ENCODE results near the gene RIMBP2. TPM values are rescaled to one million over a fixed set of nuclear protein-coding genes. Genes with fewer than 3 reads are reported as not detected.

The RIMBP2 gene
- polyA plus RNA-seq, 1 donor (not counting 4 experiments of a cell fraction or from before 2014, with no cell fraction given), result 0.16 TPM

DNA sequence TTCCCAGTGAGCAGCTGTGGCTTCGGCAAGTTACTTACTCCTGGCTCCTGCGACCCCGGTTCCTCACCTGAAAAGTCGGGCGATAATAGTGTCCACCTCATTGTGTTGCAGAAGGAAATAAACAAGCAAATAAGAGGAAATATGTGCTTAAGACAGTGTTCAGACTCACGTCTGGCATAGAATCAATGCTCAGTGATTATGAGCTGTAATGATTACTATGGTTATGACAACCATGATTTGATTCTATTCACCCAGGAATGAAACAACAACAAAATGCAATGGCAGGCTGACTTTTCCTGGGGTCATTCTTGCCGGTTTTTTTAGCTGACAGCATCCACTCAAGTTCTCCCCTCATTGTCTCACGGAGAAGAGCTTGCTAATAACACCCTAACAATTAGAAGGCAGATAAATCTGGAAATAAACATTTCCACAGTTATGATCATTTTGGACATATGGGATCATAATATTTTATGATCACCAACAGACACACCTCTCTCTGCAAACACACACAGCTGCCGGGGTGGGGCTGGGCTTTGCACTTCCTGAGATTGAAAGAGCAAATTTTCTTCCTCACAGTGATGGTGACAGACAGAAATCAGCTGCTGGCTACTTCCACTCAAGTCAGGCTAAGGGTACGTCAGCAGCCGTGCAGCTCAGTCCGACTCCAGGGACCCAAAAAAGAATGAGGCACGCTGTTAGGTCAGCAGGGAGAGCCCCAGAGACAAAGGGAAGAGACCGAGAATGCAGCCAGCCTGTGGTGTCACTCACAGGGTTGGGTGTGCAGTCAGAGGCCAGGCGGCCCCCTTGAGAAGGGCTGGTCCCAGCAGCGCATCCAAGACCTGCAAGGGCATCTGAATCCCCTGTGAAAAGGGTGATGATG is 158.0 kb downstream of the RIMBP2 start:
- no peaks in the 10 kb centered on the region for H3K4me1 ChIP-seq (ENCODE audit: control insufficient read depth, extremely low read depth, insufficient read depth, low read length)
- no peaks in the 10 kb centered on the region for H3K79me2 ChIP-seq (ENCODE audit: control insufficient read depth, insufficient read depth, low read length)
- no peak for FAIRE-seq
- H4K20me1 ChIP-seq (ENCODE audit: control insufficient read depth, extremely low read depth, insufficient read depth, low read length), result no peaks in the 10 kb centered on the region
- H3K27me3 ChIP-seq (ENCODE audit: control insufficient read depth, extremely low read depth, insufficient read depth, low read length), result no peaks in the 10 kb centered on the region
- H3K4me2 ChIP-seq (ENCODE audit: control insufficient read depth, extremely low read depth, insufficient read depth, low read depth, low read length), result no peak overlapping the region
- H3K9me3 ChIP-seq (ENCODE audit: control insufficient read depth, low read depth, low read length), result peaks cover 4% of the 10 kb centered on the region
- no peak overlapping the region for H3K9ac ChIP-seq (ENCODE audit: control insufficient read depth, extremely low read depth, insufficient read depth, low read length)
- dilution Hi-C loops (cut with MboI; ENCODE audit: extremely low pct_ligation_motif_present, low sequenced_read_pairs), result no loop called here
- no peak overlapping the region for H3K27ac ChIP-seq (ENCODE audit: control insufficient read depth, insufficient read depth, low read length)
- TF ChIP-seq EZH2 (IDR thresholded peaks at IDR 0.05; ENCODE audit: low read length) (no peak), CTCF (optimal IDR thresholded peaks at IDR 0.05 in 1 of 3, IDR thresholded peaks at IDR 0.05 in 1 of 3, conservative IDR thresholded peaks at IDR 0.05 in 1 of 3; ENCODE audit: extremely low read depth in 1 of 3, insufficient read depth in 2 of 3, low read length in 3 of 3) (no peak)
- no peak for DNase-seq (ENCODE audit: low read depth, low spot score)
- no peak overlapping the region for H3K4me3 ChIP-seq (ENCODE audit: control insufficient read depth in 2 of 3, extremely low read depth in 1 of 3, insufficient read depth in 2 of 3, low read depth in 1 of 3, low read length in 3 of 3)
- H3K9me1 ChIP-seq (ENCODE audit: control insufficient read depth, extremely low read depth, insufficient read depth, low read length), result no peaks in the 10 kb centered on the region
- H2AFZ ChIP-seq (ENCODE audit: control insufficient read depth, low read length), result no peak overlapping the region
- H3K36me3 ChIP-seq (ENCODE audit: control insufficient read depth in 2 of 2, extremely low read depth in 1 of 2, insufficient read depth in 2 of 2, low read length in 2 of 2), result no peaks in the 10 kb centered on the region

DNA sequence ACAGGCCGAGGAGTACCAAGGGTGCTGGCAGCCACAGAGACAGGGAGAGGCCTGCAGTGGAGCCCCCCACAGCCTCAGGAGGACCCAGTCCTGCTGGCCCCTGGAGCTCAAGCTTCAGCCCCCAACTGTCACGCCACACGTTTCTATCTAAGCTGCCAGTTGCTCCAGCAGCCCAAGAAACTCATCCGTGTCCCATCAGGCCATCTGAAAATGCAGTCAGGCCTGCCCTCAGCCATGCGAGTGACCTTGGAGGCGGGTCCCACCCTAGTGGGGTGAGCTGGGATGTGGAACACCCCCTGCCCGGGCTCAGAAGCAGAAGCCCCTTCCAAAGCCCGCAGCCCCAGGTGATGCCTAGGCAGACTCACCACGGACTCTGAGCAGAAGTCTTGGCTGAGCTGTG is 158.9 kb downstream of the RIMBP2 start:
- dilution Hi-C loops (cut with MboI; ENCODE audit: extremely low pct_ligation_motif_present, low sequenced_read_pairs), result no loop called here
- TF ChIP-seq EZH2 (IDR thresholded peaks at IDR 0.05; ENCODE audit: low read length), result no peak
- no peak for TF ChIP-seq CTCF (optimal IDR thresholded peaks at IDR 0.05 in 1 of 3, IDR thresholded peaks at IDR 0.05 in 1 of 3, conservative IDR thresholded peaks at IDR 0.05 in 1 of 3; ENCODE audit: extremely low read depth in 1 of 3, insufficient read depth in 2 of 3, low read length in 3 of 3)
- DNase-seq (ENCODE audit: low read depth, low spot score) (no peak), FAIRE-seq (no peak)
- H3K9me3 ChIP-seq (ENCODE audit: control insufficient read depth, low read depth, low read length), result peaks cover 4% of the 10 kb centered on the region
- no peaks in the 10 kb centered on the region for H3K9me1 ChIP-seq (ENCODE audit: control insufficient read depth, extremely low read depth, insufficient read depth, low read length)
- H3K27ac ChIP-seq (ENCODE audit: control insufficient read depth, insufficient read depth, low read length), result no peak overlapping the region
- H4K20me1 ChIP-seq (ENCODE audit: control insufficient read depth, extremely low read depth, insufficient read depth, low read length), result no peaks in the 10 kb centered on the region
- H3K27me3 ChIP-seq (ENCODE audit: control insufficient read depth, extremely low read depth, insufficient read depth, low read length), result no peaks in the 10 kb centered on the region
- H3K4me3 ChIP-seq (ENCODE audit: control insufficient read depth in 2 of 3, extremely low read depth in 1 of 3, insufficient read depth in 2 of 3, low read depth in 1 of 3, low read length in 3 of 3), result no peak overlapping the region
- H3K36me3 ChIP-seq (ENCODE audit: control insufficient read depth in 2 of 2, extremely low read depth in 1 of 2, insufficient read depth in 2 of 2, low read length in 2 of 2), result no peaks in the 10 kb centered on the region
- no peak overlapping the region for H3K9ac ChIP-seq (ENCODE audit: control insufficient read depth, extremely low read depth, insufficient read depth, low read length)
- no peak overlapping the region for H2AFZ ChIP-seq (ENCODE audit: control insufficient read depth, low read length)
- no peaks in the 10 kb centered on the region for H3K4me1 ChIP-seq (ENCODE audit: control insufficient read depth, extremely low read depth, insufficient read depth, low read length)
- no peaks in the 10 kb centered on the region for H3K79me2 ChIP-seq (ENCODE audit: control insufficient read depth, insufficient read depth, low read length)
- no peak overlapping the region for H3K4me2 ChIP-seq (ENCODE audit: control insufficient read depth, extremely low read depth, insufficient read depth, low read depth, low read length)
